IPS-18a (cell line): ENCODE data around the gene TRIM25.

ENCODE experiments used
- H3K27ac ChIP-seq: one replicate; pipeline ENCODE4 v1.5.1; 2013; ENCODE audit warnings: low read length
- H3K27me3 ChIP-seq: one replicate; pipeline ENCODE4 v1.6.1; 2013; ENCODE audit warnings: mild to moderate bottlenecking, low read length; ENCODE audit not compliant: control insufficient read depth, insufficient read depth
- H3K36me3 ChIP-seq: one replicate; pipeline ENCODE4 v1.6.1; 2013; ENCODE audit warnings: low read depth, low read length; ENCODE audit not compliant: control insufficient read depth
- H3K4me1 ChIP-seq: one replicate; pipeline ENCODE4 v1.6.1; 2013; ENCODE audit warnings: low read depth, low read length; ENCODE audit not compliant: control insufficient read depth
- H3K4me3 ChIP-seq: one replicate; pipeline ENCODE4 v1.5.1; 2013; ENCODE audit warnings: low read length
- H3K9ac ChIP-seq: one replicate; pipeline ENCODE4 v1.6.1; 2013; ENCODE audit warnings: mild to moderate bottlenecking, low read length, moderate library complexity
- H3K9me3 ChIP-seq: one replicate; pipeline ENCODE4 v1.6.1; 2013; ENCODE audit warnings: low read depth, low read length; ENCODE audit not compliant: control insufficient read depth

The TRIM25 gene

GRCh38 chr17:56903560-56903959 is 10.3 kb downstream of the TRIM25 start:
- Histone ChIP-seq H3K27ac (no peak overlapping the region), H3K9ac (no peak overlapping the region), H3K9me3 (no peaks in the 10 kb centered on the region), H3K4me3 (no peak overlapping the region), H3K36me3 (peaks cover 51% of the 10 kb centered on the region), H3K27me3 (no peaks in the 10 kb centered on the region), H3K4me1 (no peaks in the 10 kb centered on the region)

- Histone ChIP-seq H3K36me3 (peaks cover 46% of the 10 kb centered on the region), H3K27ac (no peak overlapping the region)
Measured at GRCh38 chr17:56902348-56902747, 11.5 kb downstream of the TRIM25 start.

GRCh38 chr17:56899403-56899802 is 14.4 kb downstream of the TRIM25 start:
- H3K9ac ChIP-seq, result no peak overlapping the region
- peaks cover 6% of the 10 kb centered on the region for H3K4me1 ChIP-seq
- no peaks in the 10 kb centered on the region for H3K27me3 ChIP-seq
- H3K36me3 ChIP-seq, result peaks cover 42% of the 10 kb centered on the region
- no peak overlapping the region for H3K27ac ChIP-seq
- H3K9me3 ChIP-seq, result no peaks in the 10 kb centered on the region
- no peak overlapping the region for H3K4me3 ChIP-seq

More at GRCh38 chr17:56902348-56902747, 11.5 kb downstream of the TRIM25 start:
- Histone ChIP-seq H3K27me3 (no peaks in the 10 kb centered on the region), H3K4me1 (no peaks in the 10 kb centered on the region), H3K4me3 (no peak overlapping the region), H3K9ac (no peak overlapping the region), H3K9me3 (no peaks in the 10 kb centered on the region)

- Histone ChIP-seq H3K4me1 (peaks cover 6% of the 10 kb centered on the region), H3K36me3 (peaks cover 37% of the 10 kb centered on the region), H3K27me3 (no peaks in the 10 kb centered on the region)
Measured at GRCh38 chr17:56898874-56899273, 15.0 kb downstream of the TRIM25 start.

GRCh38 chr17:56897646-56898424 is 16.0 kb downstream of the TRIM25 start:
- H3K4me1 ChIP-seq, result peaks cover 6% of the 10 kb centered on the region
- no peak overlapping the region for H3K9ac ChIP-seq
- no peak overlapping the region for H3K27ac ChIP-seq
- H3K27me3 ChIP-seq, result no peaks in the 10 kb centered on the region
- H3K36me3 ChIP-seq, result peaks cover 34% of the 10 kb centered on the region
- no peak overlapping the region for H3K4me3 ChIP-seq
- no peaks in the 10 kb centered on the region for H3K9me3 ChIP-seq

More at GRCh38 chr17:56898874-56899273, 15.0 kb downstream of the TRIM25 start:
- H3K4me3 ChIP-seq, result no peak overlapping the region
- no peak overlapping the region for H3K9ac ChIP-seq
- H3K27ac ChIP-seq, result no peak overlapping the region
- no peaks in the 10 kb centered on the region for H3K9me3 ChIP-seq

GRCh38 chr17:56896968-56897359 is 16.9 kb downstream of the TRIM25 start:
- no peaks in the 10 kb centered on the region for H3K9me3 ChIP-seq
- H3K27me3 ChIP-seq, result no peaks in the 10 kb centered on the region
- peaks cover 31% of the 10 kb centered on the region for H3K36me3 ChIP-seq
- H3K4me3 ChIP-seq, result no peak overlapping the region
- no peak overlapping the region for H3K9ac ChIP-seq
- no peak overlapping the region for H3K27ac ChIP-seq
- peaks cover 6% of the 10 kb centered on the region for H3K4me1 ChIP-seq

GRCh38 chr17:56896217-56896967 is 17.5 kb downstream of the TRIM25 start:
- no peaks in the 10 kb centered on the region for H3K27me3 ChIP-seq
- H3K36me3 ChIP-seq, result peaks cover 26% of the 10 kb centered on the region
- no peak overlapping the region for H3K9ac ChIP-seq
- H3K4me3 ChIP-seq, result no peak overlapping the region
- no peak overlapping the region for H3K27ac ChIP-seq
- no peaks in the 10 kb centered on the region for H3K9me3 ChIP-seq
- peaks cover 6% of the 10 kb centered on the region for H3K4me1 ChIP-seq

- Histone ChIP-seq H3K36me3 (peaks cover 17% of the 10 kb centered on the region), H3K27ac (no peak overlapping the region), H3K4me3 (no peak overlapping the region), H3K9me3 (no peaks in the 10 kb centered on the region), H3K9ac (no peak overlapping the region), H3K27me3 (no peaks in the 10 kb centered on the region), H3K4me1 (peaks cover 6% of the 10 kb centered on the region)
Measured at GRCh38 chr17:56894859-56895455, 18.9 kb downstream of the TRIM25 start.

- Histone ChIP-seq H3K27ac (no peak overlapping the region), H3K27me3 (no peaks in the 10 kb centered on the region), H3K9me3 (no peaks in the 10 kb centered on the region), H3K4me1 (peaks cover 6% of the 10 kb centered on the region), H3K4me3 (no peak overlapping the region), H3K9ac (no peak overlapping the region), H3K36me3 (peaks cover 17% of the 10 kb centered on the region)
Measured at GRCh38 chr17:56893503-56893902, 20.3 kb downstream of the TRIM25 start.

GRCh38 chr17:56892333-56892732 is 21.5 kb downstream of the TRIM25 start:
- H3K9ac ChIP-seq, result no peak overlapping the region
- no peak overlapping the region for H3K27ac ChIP-seq
- H3K4me1 ChIP-seq, result peaks cover 6% of the 10 kb centered on the region
- H3K36me3 ChIP-seq, result peaks cover 12% of the 10 kb centered on the region
- no peaks in the 10 kb centered on the region for H3K27me3 ChIP-seq
- peaks cover 9% of the 10 kb centered on the region for H3K9me3 ChIP-seq
- no peak overlapping the region for H3K4me3 ChIP-seq

- Histone ChIP-seq H3K27me3 (no peaks in the 10 kb centered on the region), H3K27ac (no peak overlapping the region), H3K36me3 (peaks cover 12% of the 10 kb centered on the region), H3K4me3 (no peak overlapping the region), H3K4me1 (peaks cover 6% of the 10 kb centered on the region), H3K9ac (no peak overlapping the region), H3K9me3 (peaks cover 10% of the 10 kb centered on the region)
Measured at GRCh38 chr17:56891751-56892150, 22.1 kb downstream of the TRIM25 start.
